HG02610 (cell line): ENCODE results near the gene NRAS.

Source experiments
- ATAC-seq: cut with Tn5 transposase; IDR thresholded peaks from one replicate; pipeline ENCODE4 v1.9.1; 2021; ENCODE audit warnings: mild to moderate bottlenecking, moderate library complexity; ENCODE audit not compliant: unreplicated experiment

Gene NRAS

DNA sequence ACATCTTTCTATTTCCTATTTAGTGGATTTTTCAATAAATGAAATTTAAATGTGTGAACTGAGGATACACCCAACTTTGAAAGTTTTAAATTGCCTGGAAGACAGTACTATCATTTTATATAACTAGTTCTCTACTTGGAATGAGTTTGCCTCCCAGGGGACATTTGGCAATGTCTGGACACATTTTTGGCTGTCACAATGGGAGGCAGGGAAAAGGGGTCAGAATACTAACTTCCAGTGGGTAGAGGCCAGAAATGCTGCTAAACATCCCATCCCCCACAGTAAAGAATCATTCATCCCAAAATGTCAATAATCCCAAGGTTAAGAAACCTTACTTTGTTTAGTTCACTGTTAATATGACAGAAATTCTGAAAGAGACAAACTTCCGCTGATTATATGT is 13.2 kb upstream of the NRAS start:
- ATAC-seq: no peak

DNA sequence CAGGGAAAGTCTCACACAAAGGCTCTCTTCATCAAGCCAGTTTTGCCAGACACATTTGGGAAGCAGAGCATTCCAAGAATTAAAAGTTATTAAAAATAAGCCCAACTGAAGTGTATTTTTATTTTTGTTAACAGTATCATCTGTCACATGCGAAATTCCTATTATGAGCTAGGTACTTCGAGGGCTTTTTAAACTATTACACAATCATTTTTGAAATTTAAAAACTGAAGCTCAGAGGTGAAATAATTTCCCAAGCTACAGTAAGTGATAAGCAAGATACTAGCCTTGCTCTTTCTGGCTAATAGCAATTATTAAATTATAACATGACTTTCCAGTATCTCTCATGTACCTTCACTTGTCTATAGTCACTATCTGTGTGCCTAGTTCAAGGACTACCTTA is 12.0 kb upstream of the NRAS start:
- ATAC-seq: no peak

DNA sequence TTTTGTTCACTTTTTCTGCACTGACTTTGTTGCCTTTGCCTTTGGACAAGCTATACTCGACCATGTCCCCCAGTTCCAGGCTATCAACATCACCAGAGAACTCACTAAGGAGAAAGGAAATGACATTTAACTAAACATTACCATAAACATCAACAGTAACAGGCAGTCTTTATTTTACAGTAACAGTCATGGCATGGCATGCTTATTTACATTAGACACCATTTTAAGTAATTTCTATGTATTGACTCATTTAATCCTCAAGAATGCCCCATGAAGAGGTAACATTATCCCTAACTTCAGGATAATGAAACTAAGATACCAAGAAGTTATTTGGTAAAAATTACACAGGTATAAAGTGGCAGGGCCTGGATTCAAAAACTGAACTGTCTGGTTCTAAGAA is 8.7 kb upstream of the NRAS start:
- no peak for ATAC-seq

DNA sequence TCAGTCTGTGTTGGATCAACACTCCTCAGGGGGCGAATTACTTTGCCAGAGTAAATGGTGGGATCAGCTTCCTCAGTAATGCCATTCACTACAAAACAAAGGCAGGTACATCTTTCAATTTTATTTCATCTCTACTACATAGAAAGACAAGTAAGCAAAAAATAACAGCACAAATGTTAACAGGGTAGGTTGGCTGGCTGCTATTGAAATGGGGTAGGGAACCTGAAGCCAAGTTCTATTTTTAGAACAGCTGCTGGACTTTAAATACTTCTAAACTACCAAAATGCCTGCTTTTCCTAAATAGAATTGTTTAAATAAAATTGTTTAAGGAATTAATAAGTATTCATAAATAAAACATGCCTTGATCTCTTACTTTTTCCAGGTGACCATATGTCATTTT is 7.3 kb upstream of the NRAS start:
- no peak for ATAC-seq

DNA sequence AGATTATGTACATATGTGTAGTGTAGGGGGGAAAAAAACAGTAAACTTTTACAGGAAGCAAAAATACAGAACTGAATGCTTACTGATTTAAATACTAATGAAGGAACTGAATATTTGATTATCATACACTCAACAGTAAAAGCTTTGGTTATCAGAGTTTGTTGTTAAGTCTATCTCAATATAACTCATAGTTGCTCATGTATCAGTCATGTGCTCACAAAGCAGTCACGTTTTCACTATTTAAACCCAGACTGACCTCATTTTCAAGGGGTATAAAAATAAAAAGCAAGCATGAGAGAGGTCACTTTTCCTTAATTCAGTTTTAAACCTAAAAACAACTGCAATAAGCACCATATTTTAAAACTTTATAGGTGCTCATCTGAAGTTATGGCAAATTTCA is 6.9 kb upstream of the NRAS start:
- no peak for ATAC-seq

DNA sequence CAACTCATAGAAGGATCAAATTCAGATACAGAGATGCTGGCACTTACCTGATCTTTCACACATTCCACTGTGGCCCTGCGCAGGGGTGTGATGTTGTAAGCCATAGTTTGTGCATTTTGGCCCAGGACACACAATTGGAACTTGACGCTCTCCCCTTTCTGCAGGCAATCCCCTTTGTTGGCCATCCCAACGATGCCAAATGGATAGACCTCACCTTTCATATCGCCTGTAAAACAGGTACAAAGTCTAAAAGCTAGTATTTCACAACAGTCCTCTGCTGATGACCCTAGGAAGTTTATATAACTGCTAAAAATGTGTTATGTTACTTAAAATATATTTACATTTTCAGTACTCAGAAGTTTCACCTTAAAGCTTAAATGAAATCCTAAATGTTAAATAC is 3.9 kb upstream of the NRAS start:
- ATAC-seq: no peak

DNA sequence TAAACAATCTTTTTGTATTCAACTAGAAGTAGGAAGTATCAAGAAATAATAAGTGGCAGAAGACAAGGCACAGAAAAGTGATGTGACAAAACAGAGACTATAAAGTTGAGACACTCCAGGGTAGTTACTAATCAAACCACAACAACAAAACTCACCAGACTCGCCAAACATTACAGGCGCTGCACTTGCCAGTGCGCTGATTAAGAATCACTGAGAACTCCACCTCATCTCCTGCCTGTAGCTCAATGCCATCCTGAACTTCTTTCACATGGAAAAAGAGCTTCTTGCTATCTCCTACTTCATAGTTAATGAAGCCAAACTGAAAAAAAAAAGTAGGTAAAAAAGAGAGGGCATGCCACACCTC is 2.8 kb upstream of the NRAS start:
- no peak for ATAC-seq

DNA sequence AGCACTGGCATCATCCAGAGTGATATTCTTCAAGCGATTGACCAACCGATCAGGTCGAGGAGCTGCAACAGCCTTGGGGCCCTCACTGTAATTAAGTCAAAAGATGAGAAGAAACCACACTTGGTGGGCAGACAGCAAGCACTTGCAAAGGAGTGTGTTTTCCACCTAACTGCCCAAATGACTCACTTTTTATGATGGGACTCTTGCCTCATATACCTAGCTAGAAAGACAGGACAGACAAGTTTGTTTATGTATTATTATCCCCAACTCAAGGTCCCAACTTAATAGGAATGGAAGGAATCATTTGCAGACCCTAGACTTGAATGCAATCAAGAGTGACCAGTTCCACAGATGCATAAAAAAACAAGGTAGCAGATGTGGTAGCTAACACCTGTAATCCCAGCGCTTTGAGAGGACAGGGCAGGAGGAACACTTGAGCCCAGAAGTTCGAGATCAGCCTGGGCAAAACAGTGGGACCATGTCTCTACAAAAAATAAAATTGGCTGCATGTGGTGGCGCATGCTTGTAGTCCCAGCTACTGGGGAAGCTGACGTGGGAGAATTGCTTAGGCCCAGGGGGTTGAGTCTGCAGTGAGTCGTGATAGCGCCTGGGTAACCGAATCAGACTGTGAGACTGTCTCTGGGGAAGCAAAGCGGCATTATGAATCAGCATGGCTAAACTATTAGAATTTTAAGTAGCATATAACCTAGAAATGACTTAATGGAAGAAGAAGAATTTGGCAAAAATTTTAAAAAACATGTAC is 2.3 kb upstream of the NRAS start:
- no peak for ATAC-seq

DNA sequence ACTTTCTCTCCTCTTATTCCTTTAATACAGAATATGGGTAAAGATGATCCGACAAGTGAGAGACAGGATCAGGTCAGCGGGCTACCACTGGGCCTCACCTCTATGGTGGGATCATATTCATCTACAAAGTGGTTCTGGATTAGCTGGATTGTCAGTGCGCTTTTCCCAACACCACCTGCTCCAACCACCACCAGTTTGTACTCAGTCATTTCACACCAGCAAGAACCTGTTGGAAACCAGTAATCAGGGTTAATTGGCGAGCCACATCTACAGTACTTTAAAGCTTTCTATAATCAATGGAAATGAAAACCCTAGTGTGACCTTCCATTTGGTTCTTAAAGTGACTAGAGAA is 643 bp downstream of the NRAS start:
- ATAC-seq: peak; percentile 11

DNA sequence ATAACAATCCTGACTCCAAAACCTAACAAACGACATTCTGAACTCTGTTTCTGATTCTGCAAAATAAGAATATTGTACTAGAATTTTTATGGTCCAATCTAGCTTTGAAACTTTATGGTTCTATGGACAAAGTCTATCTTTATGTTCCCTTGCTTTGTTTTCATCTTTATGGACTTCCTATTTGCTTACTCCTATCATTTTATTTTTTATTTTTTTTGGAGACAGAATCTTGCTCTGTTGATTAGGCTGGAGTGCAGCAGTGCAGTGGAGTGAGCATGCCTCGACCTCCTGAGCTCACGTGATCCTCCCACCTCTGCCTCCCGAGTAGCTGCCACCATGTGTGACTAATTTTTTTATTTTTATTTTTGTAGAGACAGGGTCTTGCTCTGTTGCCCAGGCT is 3.6 kb downstream of the NRAS start:
- ATAC-seq: no peak

DNA sequence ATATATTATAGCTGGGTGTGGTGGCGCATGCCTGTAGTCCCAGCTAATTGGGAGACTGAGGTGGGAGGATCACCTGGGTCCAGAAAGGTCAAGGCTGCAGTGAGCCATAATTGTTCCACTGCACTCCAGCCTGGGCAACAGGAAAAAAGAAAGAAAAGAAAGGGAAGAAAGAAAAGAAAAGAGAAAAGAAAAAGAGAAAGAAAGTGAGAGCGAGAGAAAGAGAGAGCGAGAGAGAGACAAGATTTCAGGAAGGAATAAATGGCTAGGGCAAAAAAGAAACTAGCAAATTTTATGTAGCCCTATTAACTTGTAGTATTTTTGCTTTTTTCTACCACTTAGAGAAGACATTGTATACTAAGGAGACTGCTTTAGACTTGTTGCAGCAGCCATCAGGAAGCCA is 6.2 kb downstream of the NRAS start:
- ATAC-seq: no peak

DNA sequence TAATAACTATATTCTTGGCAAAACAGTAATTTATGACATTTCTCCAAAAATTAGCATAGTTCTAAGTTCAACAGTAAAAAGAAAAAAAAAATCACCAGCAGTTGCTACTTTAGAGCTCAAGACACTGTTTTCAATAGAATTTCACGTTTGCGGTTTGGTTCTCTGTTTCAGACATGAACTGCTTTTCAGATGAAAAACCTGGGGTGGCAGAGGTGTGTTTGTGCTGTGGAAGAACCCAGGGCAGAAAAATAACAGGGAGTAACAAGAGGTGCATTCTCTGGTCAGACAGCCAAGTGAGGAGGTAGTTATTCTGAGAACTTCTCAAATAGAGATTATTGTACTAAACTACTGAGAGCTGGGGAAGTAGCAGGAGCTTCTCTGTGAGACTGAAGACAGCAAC is 9.0 kb downstream of the NRAS start:
- no peak for ATAC-seq

DNA sequence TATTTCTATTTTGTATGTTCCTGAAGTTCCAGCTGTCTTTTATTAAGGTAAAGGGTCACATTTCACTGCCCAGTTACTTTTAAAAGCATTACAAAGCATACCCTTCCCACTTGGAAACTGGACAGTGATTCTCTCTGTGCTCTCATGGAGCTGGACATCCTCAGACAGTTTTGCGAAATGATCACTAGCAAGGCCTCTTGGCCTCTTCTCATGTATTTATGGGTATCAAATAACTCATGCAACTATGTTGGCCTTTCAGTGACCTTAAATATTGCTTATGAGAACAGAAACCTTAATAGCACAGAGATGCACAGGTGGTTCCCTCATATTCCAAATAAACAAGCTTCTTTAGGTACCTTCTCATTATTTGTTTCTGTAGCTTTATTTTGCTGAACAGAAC is 13.3 kb downstream of the NRAS start:
- ATAC-seq: no peak

DNA sequence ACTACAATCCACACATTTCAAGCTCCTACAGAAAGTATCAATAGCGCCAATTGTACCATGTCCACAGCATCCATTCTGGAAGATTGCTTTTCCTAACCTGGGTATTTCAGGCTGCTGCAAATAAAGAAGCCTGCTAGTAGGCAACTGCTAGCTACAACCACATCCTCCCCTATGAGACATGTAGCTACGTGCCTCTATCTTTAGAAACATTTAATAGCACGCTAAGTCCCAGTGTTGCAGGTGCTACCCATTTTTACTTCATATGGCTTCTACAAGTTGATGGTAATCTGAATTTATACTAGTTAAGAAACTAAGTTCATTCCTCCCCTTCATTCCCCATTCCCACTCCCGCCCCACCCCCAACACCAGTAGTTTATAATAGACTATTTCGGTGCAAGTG is 13.8 kb downstream of the NRAS start:
- no peak for ATAC-seq

DNA sequence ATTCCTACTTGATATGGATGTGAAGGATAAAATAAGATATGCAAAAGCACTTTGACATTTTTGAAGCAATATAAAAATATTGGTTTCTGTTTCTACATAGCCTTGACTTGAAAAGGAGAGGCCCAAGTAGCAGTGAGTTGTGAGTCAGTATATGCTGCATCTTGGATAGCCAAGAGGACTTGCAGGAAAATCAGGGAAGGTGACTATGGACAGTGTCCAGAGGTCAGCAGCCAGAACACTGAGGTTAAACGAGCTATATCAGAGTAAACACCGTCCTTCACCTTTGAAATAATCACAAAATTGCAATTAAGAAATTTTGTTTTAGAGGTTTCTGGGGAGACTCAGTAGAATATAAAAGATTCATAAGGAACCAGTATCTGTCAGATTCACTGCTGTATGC is 14.6 kb downstream of the NRAS start:
- ATAC-seq: no peak

DNA sequence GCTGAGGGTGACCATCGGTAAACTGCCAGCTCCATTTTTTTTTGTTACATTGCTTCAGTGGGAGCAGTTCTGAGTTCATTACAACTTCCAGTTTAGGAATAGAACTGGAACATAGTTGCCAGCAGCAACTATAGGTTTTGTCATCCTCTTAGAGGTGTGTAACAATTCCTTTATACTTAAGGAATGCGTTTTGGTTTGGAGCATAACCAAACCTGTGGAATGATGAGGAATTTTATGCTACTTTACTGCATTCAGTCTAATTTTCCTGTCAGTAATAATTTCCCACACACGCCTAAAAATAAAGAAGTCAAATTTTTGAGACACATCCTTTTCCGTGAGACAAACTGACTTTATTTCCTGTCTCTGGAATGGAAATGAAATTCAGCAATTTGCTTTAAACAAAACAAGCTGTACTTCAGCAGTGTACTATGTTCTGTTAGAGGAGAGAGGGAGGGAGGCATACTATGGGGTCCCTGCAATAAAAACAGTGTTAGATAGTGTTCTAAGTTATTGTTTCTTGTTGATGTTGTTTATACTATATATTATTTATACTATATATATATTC is 16.5 kb downstream of the NRAS start:
- no peak for ATAC-seq

DNA sequence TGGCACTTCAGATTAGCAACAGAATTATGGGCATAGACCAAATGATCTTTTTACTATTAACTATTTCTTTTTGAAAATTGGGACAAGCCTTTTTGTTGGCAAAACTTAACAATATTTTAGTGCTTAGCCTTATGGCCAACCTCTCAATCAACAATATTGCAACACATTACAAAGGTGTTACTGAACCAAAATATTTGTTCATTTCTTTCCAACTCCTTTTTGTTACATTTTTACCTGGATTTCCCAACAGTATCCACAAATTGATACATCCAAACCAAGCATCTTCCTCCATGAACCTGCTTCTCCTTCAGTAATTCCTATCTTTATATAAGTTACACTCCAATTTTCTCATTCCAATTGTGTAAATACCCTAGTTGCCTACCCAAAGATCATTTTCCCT is 19.8 kb downstream of the NRAS start:
- no peak for ATAC-seq

DNA sequence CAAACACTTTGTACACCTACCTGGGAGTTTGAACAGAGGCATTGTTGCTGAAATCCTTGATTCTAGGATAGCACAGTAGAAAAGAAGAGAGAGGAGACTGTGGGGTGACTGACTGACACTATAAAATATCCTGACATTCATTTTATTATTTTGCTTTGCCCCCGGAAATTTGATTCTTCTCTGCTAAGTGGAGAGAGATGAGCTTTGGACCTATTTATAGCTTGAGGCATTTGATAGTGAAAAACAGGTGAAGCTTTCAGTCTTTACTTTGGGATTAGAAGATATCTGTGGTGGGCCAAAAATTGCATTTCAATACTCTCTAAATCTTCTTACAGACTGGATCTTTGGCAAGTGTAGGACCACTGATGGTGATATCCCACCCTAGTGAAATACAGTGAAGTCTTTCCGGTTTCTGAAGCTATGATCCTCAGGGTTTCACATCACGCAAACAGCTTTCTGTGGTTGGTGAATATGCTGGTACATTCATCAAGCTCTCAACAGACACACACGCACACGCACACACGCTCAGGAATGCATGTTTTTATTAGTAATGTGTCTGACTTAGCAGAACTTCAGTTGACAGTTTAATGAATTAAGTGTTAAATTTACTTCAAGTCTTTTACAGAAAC is 21.0 kb downstream of the NRAS start, which contains the start of gene AMPD1:
AMPD1 (minus strand) TSS at position 117 of the 629 bp plus-strand sequence; CDS start at position 42, 75 bp downstream.
- ATAC-seq: no peak

DNA sequence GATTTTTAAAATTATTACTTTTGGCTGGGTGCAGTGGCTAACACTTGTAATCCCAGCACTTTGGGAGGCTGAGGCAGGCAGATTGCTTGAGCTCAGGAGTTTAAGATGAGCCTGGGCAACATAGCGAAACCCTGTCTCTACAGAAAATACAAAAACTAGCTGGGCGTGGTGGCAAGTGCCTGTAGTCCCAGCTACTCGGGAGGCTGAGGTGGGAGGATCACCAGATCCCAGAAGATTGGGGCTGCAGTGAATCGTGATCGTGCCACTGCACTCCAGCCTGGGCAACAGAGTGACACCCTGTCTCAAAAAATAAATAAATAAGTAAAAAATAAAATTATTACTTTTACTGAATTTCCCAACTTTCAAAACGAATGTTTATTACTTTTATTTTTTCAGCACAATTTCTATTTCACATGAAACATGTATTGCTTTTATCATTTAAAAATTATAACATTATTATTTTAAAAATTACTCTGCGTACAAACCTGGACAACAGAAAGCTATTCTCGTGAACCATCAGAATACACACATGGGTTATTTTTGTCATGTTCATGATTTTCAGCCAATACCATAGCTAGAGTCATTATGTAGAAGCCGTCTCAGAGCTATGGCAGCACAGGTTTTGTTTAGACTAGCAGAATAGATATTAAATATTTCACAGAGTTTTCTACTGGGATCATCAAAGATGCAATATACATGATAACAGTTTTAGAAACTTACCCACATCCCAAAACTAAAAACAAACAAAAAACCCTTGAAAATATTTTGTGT is 21.8 kb downstream of the NRAS start:
- ATAC-seq: no peak

DNA sequence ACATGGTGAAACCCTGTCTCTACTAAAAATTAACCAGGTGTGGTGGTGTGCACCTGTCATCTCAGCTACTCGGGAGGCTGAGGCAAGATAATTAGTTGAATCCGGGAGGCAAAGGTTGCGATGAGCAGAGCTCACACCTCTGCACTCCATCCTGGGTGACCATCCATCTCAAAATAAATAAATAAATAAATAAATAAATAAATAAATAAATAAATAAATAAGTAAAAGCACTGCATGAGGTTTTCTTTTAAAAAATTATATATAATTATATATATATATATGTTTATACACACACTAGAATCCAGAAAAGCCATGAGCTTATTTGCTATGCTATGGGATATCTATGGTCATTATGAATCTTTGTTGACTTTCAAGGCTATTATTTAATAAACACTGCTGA is 23.6 kb downstream of the NRAS start:
- no peak for ATAC-seq

DNA sequence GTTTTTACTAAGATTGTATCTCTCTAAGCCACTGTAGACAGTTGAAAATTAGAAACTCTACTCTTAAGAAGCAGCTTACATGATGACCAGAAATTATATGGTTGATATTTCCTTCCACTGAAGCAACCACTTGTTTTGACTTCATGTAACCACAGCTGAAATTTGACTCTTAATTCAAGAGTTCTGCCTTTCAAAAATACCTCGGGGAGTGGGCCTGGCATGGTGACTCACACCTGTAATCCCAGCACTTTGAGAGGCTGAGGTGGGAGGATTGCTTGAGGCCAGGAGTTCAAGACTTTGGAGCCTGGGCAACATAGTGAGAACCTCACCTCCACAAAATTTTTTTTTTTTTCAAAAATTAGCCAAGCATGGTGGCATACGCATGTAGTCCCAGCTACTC is 25.5 kb downstream of the NRAS start:
- no peak for ATAC-seq

DNA sequence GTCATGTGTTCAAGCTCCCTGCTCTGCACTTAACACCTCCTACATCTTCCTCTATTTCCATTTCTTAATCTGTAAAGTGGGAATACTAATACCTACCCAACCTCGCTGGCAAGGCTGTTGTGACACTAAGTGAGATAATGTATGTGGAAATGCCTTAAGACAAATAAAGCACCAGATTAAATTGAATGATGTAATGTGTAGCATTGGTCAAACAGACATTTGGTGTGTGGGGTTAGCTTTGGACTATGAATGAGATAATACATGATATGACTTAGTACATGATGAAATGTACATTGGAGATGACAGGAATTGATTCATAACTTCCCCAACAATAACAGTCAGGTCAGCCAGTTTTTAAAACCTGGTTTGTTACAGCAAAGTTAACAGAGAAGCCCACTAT is 26.4 kb downstream of the NRAS start:
- no peak for ATAC-seq
